CD14-positive monocyte (primary cell): ENCODE measurements around the gene FKBP7. TPM values are rescaled to one million over a fixed set of nuclear protein-coding genes. Genes with fewer than 3 reads are reported as not detected.

Experiments used
- DNase-seq, 3 donors: peaks; one replicate each; pipeline ENCODE4 v3.0.0-alpha.2; 2011 to 2022
- H2AFZ ChIP-seq: 2 replicates; pipeline ENCODE4 v1.6.0; 2012; ENCODE audit warnings: mild to moderate bottlenecking, low read depth, low read length, inconsistent platforms; ENCODE audit not compliant: insufficient read depth, poor library complexity, severe bottlenecking
- H3K27ac ChIP-seq, 2 donors: 1 replicate in 1 of 2; 2 replicates in 1 of 2; pipeline ENCODE4 v1.5.1; 2012 to 2013; ENCODE audit warnings: low read length in 2 of 2, control low read depth in 1 of 2, inconsistent platforms in 1 of 2, low read depth in 1 of 2, mild to moderate bottlenecking in 1 of 2
- H3K27me3 ChIP-seq, 2 donors: one replicate each; pipeline versions ENCODE4 v1.6.0 to v1.6.1; 2011 to 2013; ENCODE audit warnings: low read length in 2 of 2; ENCODE audit not compliant: control insufficient read depth in 2 of 2, insufficient read depth in 2 of 2
- H3K36me3 ChIP-seq, 2 donors: replicated peaks in 1 of 2; 1 replicate in 1 of 2; 2 replicates in 1 of 2; pipeline versions ENCODE4 v1.5.1 to v1.6.1; 2012 to 2013; ENCODE audit warnings: low read length in 2 of 2, control low read depth in 1 of 2, inconsistent platforms in 1 of 2, mild to moderate bottlenecking in 1 of 2; ENCODE audit not compliant: insufficient read depth in 2 of 2, control insufficient read depth in 1 of 2
- H3K4me1 ChIP-seq, 2 donors: 1 replicate in 1 of 2; 2 replicates in 1 of 2; pipeline versions ENCODE4 v1.5.1 to v1.6.1; 2012 to 2013; ENCODE audit warnings: low read length in 2 of 2, control low read depth in 1 of 2, inconsistent platforms in 1 of 2, mild to moderate bottlenecking in 1 of 2, moderate library complexity in 1 of 2; ENCODE audit not compliant: insufficient read depth in 2 of 2, control insufficient read depth in 1 of 2
- H3K4me2 ChIP-seq: replicated peaks from 2 replicates; pipeline ENCODE3; 2012; ENCODE audit warnings: low read length, moderate library complexity, mild to moderate bottlenecking; ENCODE audit not compliant: poor library complexity, severe bottlenecking; ENCODE audit errors: extremely low read depth
- H3K4me3 ChIP-seq, 3 experiments: fragments of 200-600 bp in 1 of 3; sonication (generic) in 1 of 3; replicated peaks in 1 of 3; 1 replicate in 2 of 3; 2 replicates in 1 of 3; pipeline ENCODE4 v1.5.1; 2011 to 2013; ENCODE audit warnings: low read length in 3 of 3, mild to moderate bottlenecking in 3 of 3, control low read depth in 2 of 3, low read depth in 2 of 3, inconsistent platforms in 1 of 3, moderate library complexity in 1 of 3
- H3K79me2 ChIP-seq: 2 replicates; pipeline ENCODE4 v1.6.0; 2012; ENCODE audit warnings: mild to moderate bottlenecking, control low read depth, inconsistent platforms, low read length, moderate library complexity; ENCODE audit not compliant: insufficient read depth
- H3K9ac ChIP-seq: 2 replicates; pipeline ENCODE4 v1.6.0; 2017; ENCODE audit warnings: low read length, mild to moderate bottlenecking; ENCODE audit not compliant: insufficient read depth, poor library complexity, severe bottlenecking
- H3K9me3 ChIP-seq, 2 donors: replicated peaks in 1 of 2; 1 replicate in 1 of 2; 2 replicates in 1 of 2; pipeline versions ENCODE4 v1.5.1 to v1.6.1; 2012 to 2013; ENCODE audit warnings: low read length in 2 of 2, control low read depth in 1 of 2; ENCODE audit not compliant: control insufficient read depth in 1 of 2, insufficient read depth in 1 of 2
- H4K20me1 ChIP-seq: 2 replicates; pipeline ENCODE4 v1.6.0; 2012; ENCODE audit warnings: mild to moderate bottlenecking, low read length, control low read depth, moderate library complexity; ENCODE audit not compliant: insufficient read depth
- H3K27ac Mint-ChIP-seq, 7 donors: one replicate each; pipeline ENCODE4 v1.8.0; 2020; ENCODE audit warnings: mild to moderate bottlenecking in 7 of 7, mixed read lengths in 7 of 7, moderate library complexity in 6 of 7, inconsistent platforms in 2 of 7
- H3K27me3 Mint-ChIP-seq, 3 donors: one replicate each; pipeline ENCODE4 v1.8.0; 2021 to 2022; ENCODE audit warnings: low read depth in 3 of 3, mild to moderate bottlenecking in 3 of 3, mixed read lengths in 3 of 3, moderate library complexity in 3 of 3, inconsistent platforms in 1 of 3
- H3K36me3 Mint-ChIP-seq, 2 donors: one replicate each; pipeline ENCODE4 v1.8.0; 2020; ENCODE audit warnings: mixed read lengths in 2 of 2, inconsistent platforms in 1 of 2, mild to moderate bottlenecking in 1 of 2
- H3K4me1 Mint-ChIP-seq: one replicate; pipeline ENCODE4 v1.8.0; 2020; ENCODE audit warnings: mild to moderate bottlenecking, mixed read lengths
- H3K4me3 Mint-ChIP-seq, 2 donors: one replicate each; pipeline ENCODE4 v1.8.0; 2020; ENCODE audit warnings: mild to moderate bottlenecking in 2 of 2, mixed read lengths in 2 of 2, moderate library complexity in 1 of 2
- H3K9me3 Mint-ChIP-seq, 7 donors: one replicate each; pipeline ENCODE4 v1.8.0; 2020 to 2022; ENCODE audit warnings: mixed read lengths in 7 of 7, mild to moderate bottlenecking in 6 of 7, moderate library complexity in 6 of 7, inconsistent platforms in 2 of 7
- WGBS: methylation state at CpG from one replicate; pipeline ENCODE4 v1.1.5; 2013; ENCODE audit warnings: missing lambda C conversion rate; ENCODE audit not compliant: insufficient coverage; 5-methylcytosine and 5-hydroxymethylcytosine counted together
- intact Hi-C, 2 donors: fragments of 100-400 bp; cut with micrococcal nuclease; formaldehyde crosslinking; loops; one replicate each; pipeline versions ENCODE4 v1.15.0 to v1.15.1; 2023
- polyA plus RNA-seq, 3 donors: library from polyadenylated mRNA; depleted of rRNA in 1 of 3; unstranded in 2 of 3; stranded (reverse) in 1 of 3; fragments of 300-500 nt in 2 of 3; fragments of >200 nt in 1 of 3; fragmentation: Illumina TruSeq in 2 of 3; gene quantifications; 1 replicate in 2 of 3; 2 replicates in 1 of 3; pipeline ENCODE4 v1.2.3, GENCODE V29; 2012 to 2021
- TF ChIP-seq, protein P1 (sequence below): fragments of 200-600 bp; IDR thresholded peaks from one replicate; pipeline ENCODE4 v1.8.0; 2022; ENCODE audit warnings: antibody characterized with exemption, mild to moderate bottlenecking

FKBP7 gene
- polyA plus RNA-seq, 3 donors: 0.25 to 1.6 (median 0.57) TPM

DNA sequence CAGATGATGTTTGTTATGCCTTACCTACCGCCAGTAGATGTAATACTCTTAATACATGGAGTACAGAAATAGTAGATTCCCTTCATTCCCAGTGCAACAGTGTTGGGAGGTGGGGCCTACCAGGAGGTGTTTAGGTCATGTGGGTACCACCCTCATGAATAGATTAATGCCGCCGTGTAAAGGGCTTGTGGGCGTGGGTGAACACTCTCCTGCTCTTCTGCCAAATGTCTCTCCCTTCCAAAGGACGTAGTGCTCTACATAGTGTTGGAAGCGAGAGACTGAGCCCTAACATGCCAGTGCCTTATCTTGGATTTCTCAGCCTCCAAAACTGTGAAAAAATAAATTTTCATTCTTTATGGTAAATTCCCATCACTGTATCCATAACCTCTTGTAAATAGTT is 32.0 kb upstream of the FKBP7 start:
- Mint-ChIP-seq H3K27ac (no peak overlapping the region), H3K36me3 (peaks cover 65 to 72% of the 10 kb centered on the region in 2 donors), H3K9me3 (peaks cover 0 to 2% (median 0%) of the 10 kb centered on the region in 7 donors), H3K27me3 (no peaks in the 10 kb centered on the region), H3K4me1 (peaks cover 2% of the 10 kb centered on the region), H3K4me3 (no peak overlapping the region)
- H4K20me1 ChIP-seq: no peaks in the 10 kb centered on the region
- intact Hi-C loops: no loop called here
- no peaks in the 10 kb centered on the region for H3K9me3 ChIP-seq
- no peaks in the 10 kb centered on the region for H3K27me3 ChIP-seq
- H3K79me2 ChIP-seq: no peaks in the 10 kb centered on the region
- H3K36me3 ChIP-seq: peaks cover 34 to 75% of the 10 kb centered on the region in 2 donors
- H3K4me2 ChIP-seq: no peak overlapping the region
- WGBS: 100% methylated on average over 2 of the region's 6 CpGs
- no peak overlapping the region for H3K27ac ChIP-seq
- no peak for DNase-seq
- H3K4me1 ChIP-seq: no peaks in the 10 kb centered on the region
- no peak overlapping the region for H3K4me3 ChIP-seq
- no peak overlapping the region for H2AFZ ChIP-seq
- TF ChIP-seq, protein P1, sequence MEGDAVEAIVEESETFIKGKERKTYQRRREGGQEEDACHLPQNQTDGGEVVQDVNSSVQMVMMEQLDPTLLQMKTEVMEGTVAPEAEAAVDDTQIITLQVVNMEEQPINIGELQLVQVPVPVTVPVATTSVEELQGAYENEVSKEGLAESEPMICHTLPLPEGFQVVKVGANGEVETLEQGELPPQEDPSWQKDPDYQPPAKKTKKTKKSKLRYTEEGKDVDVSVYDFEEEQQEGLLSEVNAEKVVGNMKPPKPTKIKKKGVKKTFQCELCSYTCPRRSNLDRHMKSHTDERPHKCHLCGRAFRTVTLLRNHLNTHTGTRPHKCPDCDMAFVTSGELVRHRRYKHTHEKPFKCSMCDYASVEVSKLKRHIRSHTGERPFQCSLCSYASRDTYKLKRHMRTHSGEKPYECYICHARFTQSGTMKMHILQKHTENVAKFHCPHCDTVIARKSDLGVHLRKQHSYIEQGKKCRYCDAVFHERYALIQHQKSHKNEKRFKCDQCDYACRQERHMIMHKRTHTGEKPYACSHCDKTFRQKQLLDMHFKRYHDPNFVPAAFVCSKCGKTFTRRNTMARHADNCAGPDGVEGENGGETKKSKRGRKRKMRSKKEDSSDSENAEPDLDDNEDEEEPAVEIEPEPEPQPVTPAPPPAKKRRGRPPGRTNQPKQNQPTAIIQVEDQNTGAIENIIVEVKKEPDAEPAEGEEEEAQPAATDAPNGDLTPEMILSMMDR: no peak
- no peak overlapping the region for H3K9ac ChIP-seq

GRCh38 chr2:178508646-178509045 is 30.2 kb upstream of the FKBP7 start:
- intact Hi-C loops: no loop called here
- Histone ChIP-seq H4K20me1 (no peaks in the 10 kb centered on the region), H3K9ac (no peak overlapping the region), H2AFZ (no peak overlapping the region), H3K79me2 (no peaks in the 10 kb centered on the region), H3K4me1 (no peaks in the 10 kb centered on the region), H3K27me3 (no peaks in the 10 kb centered on the region), H3K36me3 (peaks cover 49 to 80% of the 10 kb centered on the region in 2 donors), H3K27ac (peak overlapping the region in 1 of 2 donors; percentile 20), H3K4me3 (no peak overlapping the region), H3K4me2 (no peak overlapping the region), H3K9me3 (no peaks in the 10 kb centered on the region)
- H3K27ac Mint-ChIP-seq: peak overlapping the region in 2 of 7 donors; percentile 46 to 80
- peaks cover 2% of the 10 kb centered on the region for H3K4me1 Mint-ChIP-seq
- H3K36me3 Mint-ChIP-seq: peaks cover 63 to 72% of the 10 kb centered on the region in 2 donors
- TF ChIP-seq, protein P1: no peak
- no CpG with 5 or more reads among the region's 2 CpGs for WGBS
- H3K27me3 Mint-ChIP-seq: no peaks in the 10 kb centered on the region
- no peak overlapping the region for H3K4me3 Mint-ChIP-seq
- peaks cover 0 to 2% (median 0%) of the 10 kb centered on the region in 7 donors for H3K9me3 Mint-ChIP-seq
- no peak for DNase-seq
